ENCODE results near the gene PAPOLG. TPM values are rescaled to one million over a fixed set of nuclear protein-coding genes. Genes with fewer than 3 reads are reported as not detected.

Gene PAPOLG
- total and polyA plus RNA-seq, 4 donors = 4.0 to 20.0 (median 8.5) TPM

- ATAC-seq (ENCODE audit: low FRiP score) (no peak), DNase-seq (no peak)
- WGBS, 2 donors = 78 to 83% methylated on average over 3 of the region's 3 CpGs
- H3K4me1 ChIP-seq (ENCODE audit: control insufficient read depth in 1 of 2, insufficient read depth in 2 of 2, low read length in 2 of 2) = no peaks in the 10 kb centered on the region
- intact Hi-C loops (cut with DNase I) = no loop called here
- peaks cover 0 to 5% of the 10 kb centered on the region in 2 donors for H3K27me3 ChIP-seq (ENCODE audit: control insufficient read depth in 1 of 2, insufficient read depth in 2 of 2, low read length in 1 of 2)
- H3K9me3 ChIP-seq (ENCODE audit: control insufficient read depth, low read length) = peaks cover 2% of the 10 kb centered on the region
- H3K4me3 ChIP-seq (ENCODE audit: low read length in 2 of 2) = no peak overlapping the region
- no peaks in the 10 kb centered on the region for H3K36me3 ChIP-seq (ENCODE audit: control insufficient read depth in 1 of 2, insufficient read depth in 2 of 2, low read length in 1 of 2)
- no peak overlapping the region for H3K27ac ChIP-seq (ENCODE audit: low read depth in 1 of 2, low read length in 2 of 2)
Measured at GRCh38 chr2:60836491-60836890, 80.4 kb downstream of the PAPOLG start.

- 73 to 78% methylated on average over 1 of the region's 1 CpG for WGBS, 2 donors
- H3K36me3 ChIP-seq (ENCODE audit: control insufficient read depth in 1 of 2, insufficient read depth in 2 of 2, low read length in 1 of 2) = no peaks in the 10 kb centered on the region
- DNase-seq (no peak), ATAC-seq (ENCODE audit: low FRiP score) (no peak)
- peaks cover 2% of the 10 kb centered on the region for H3K9me3 ChIP-seq (ENCODE audit: control insufficient read depth, low read length)
- H3K27me3 ChIP-seq (ENCODE audit: control insufficient read depth in 1 of 2, insufficient read depth in 2 of 2, low read length in 1 of 2) = peaks cover 0 to 5% of the 10 kb centered on the region in 2 donors
- no peaks in the 10 kb centered on the region for H3K4me1 ChIP-seq (ENCODE audit: control insufficient read depth in 1 of 2, insufficient read depth in 2 of 2, low read length in 2 of 2)
- intact Hi-C loops (cut with DNase I) = no loop called here
- no peak overlapping the region for H3K27ac ChIP-seq (ENCODE audit: low read depth in 1 of 2, low read length in 2 of 2)
- H3K4me3 ChIP-seq (ENCODE audit: low read length in 2 of 2) = no peak overlapping the region
Measured at GRCh38 chr2:60837123-60837522, 81.1 kb downstream of the PAPOLG start.

- Histone ChIP-seq H3K9me3 (ENCODE audit: control insufficient read depth, low read length) (peaks cover 2% of the 10 kb centered on the region), H3K4me3 (ENCODE audit: low read length in 2 of 2) (no peak overlapping the region), H3K27me3 (ENCODE audit: control insufficient read depth in 1 of 2, insufficient read depth in 2 of 2, low read length in 1 of 2) (peaks cover 0 to 5% of the 10 kb centered on the region in 2 donors), H3K27ac (ENCODE audit: low read depth in 1 of 2, low read length in 2 of 2) (no peak overlapping the region), H3K4me1 (ENCODE audit: control insufficient read depth in 1 of 2, insufficient read depth in 2 of 2, low read length in 2 of 2) (no peaks in the 10 kb centered on the region), H3K36me3 (ENCODE audit: control insufficient read depth in 1 of 2, insufficient read depth in 2 of 2, low read length in 1 of 2) (no peaks in the 10 kb centered on the region)
- DNase-seq = no peak
- intact Hi-C loops (cut with DNase I) = no loop called here
- ATAC-seq (ENCODE audit: low FRiP score) = no peak
- WGBS, 2 donors = 56 to 58% methylated on average over 3 of the region's 3 CpGs
Measured at GRCh38 chr2:60838481-60838880, 82.4 kb downstream of the PAPOLG start.

GRCh38 chr2:60839126-60839813, 83.2 kb downstream of the PAPOLG start:
- intact Hi-C loops (cut with DNase I) = no loop called here
- H3K36me3 ChIP-seq (ENCODE audit: control insufficient read depth in 1 of 2, insufficient read depth in 2 of 2, low read length in 1 of 2) = no peaks in the 10 kb centered on the region
- DNase-seq (no peak), ATAC-seq (ENCODE audit: low FRiP score) (no peak)
- WGBS, 2 donors = 79 to 88% methylated on average over 9 of the region's 9 CpGs
- peaks cover 0 to 5% of the 10 kb centered on the region in 2 donors for H3K27me3 ChIP-seq (ENCODE audit: control insufficient read depth in 1 of 2, insufficient read depth in 2 of 2, low read length in 1 of 2)
- no peak overlapping the region for H3K4me3 ChIP-seq (ENCODE audit: low read length in 2 of 2)
- H3K9me3 ChIP-seq (ENCODE audit: control insufficient read depth, low read length) = peaks cover 2% of the 10 kb centered on the region
- no peak overlapping the region for H3K27ac ChIP-seq (ENCODE audit: low read depth in 1 of 2, low read length in 2 of 2)
- no peaks in the 10 kb centered on the region for H3K4me1 ChIP-seq (ENCODE audit: control insufficient read depth in 1 of 2, insufficient read depth in 2 of 2, low read length in 2 of 2)

- ATAC-seq (ENCODE audit: low FRiP score) (no peak), DNase-seq (no peak)
- H3K9me3 ChIP-seq (ENCODE audit: control insufficient read depth, low read length) = no peaks in the 10 kb centered on the region
- no peaks in the 10 kb centered on the region for H3K36me3 ChIP-seq (ENCODE audit: control insufficient read depth in 1 of 2, insufficient read depth in 2 of 2, low read length in 1 of 2)
- peaks cover 0 to 5% of the 10 kb centered on the region in 2 donors for H3K27me3 ChIP-seq (ENCODE audit: control insufficient read depth in 1 of 2, insufficient read depth in 2 of 2, low read length in 1 of 2)
- no peaks in the 10 kb centered on the region for H3K4me1 ChIP-seq (ENCODE audit: control insufficient read depth in 1 of 2, insufficient read depth in 2 of 2, low read length in 2 of 2)
- H3K4me3 ChIP-seq (ENCODE audit: low read length in 2 of 2) = no peak overlapping the region
- intact Hi-C loops (cut with DNase I) = no loop called here
- H3K27ac ChIP-seq (ENCODE audit: low read depth in 1 of 2, low read length in 2 of 2) = no peak overlapping the region
- 81 to 87% methylated on average over 7 of the region's 7 CpGs for WGBS, 2 donors
Measured at GRCh38 chr2:60840880-60841279, 84.8 kb downstream of the PAPOLG start.

- H3K27ac ChIP-seq (ENCODE audit: low read depth in 1 of 2, low read length in 2 of 2) = no peak overlapping the region
- no peak for DNase-seq
Measured at GRCh38 chr2:60843006-60843405, 86.9 kb downstream of the PAPOLG start.

GRCh38 chr2:60844105-60844504, 88.0 kb downstream of the PAPOLG start:
- Histone ChIP-seq H3K4me1 (ENCODE audit: control insufficient read depth in 1 of 2, insufficient read depth in 2 of 2, low read length in 2 of 2) (no peaks in the 10 kb centered on the region), H3K27me3 (ENCODE audit: control insufficient read depth in 1 of 2, insufficient read depth in 2 of 2, low read length in 1 of 2) (no peaks in the 10 kb centered on the region), H3K9me3 (ENCODE audit: control insufficient read depth, low read length) (no peaks in the 10 kb centered on the region), H3K4me3 (ENCODE audit: low read length in 2 of 2) (no peak overlapping the region), H3K27ac (ENCODE audit: low read depth in 1 of 2, low read length in 2 of 2) (no peak overlapping the region), H3K36me3 (ENCODE audit: control insufficient read depth in 1 of 2, insufficient read depth in 2 of 2, low read length in 1 of 2) (no peaks in the 10 kb centered on the region)
- ATAC-seq (ENCODE audit: low FRiP score) = no peak
- 84 to 88% methylated on average over 2 of the region's 2 CpGs for WGBS, 2 donors
- no peak for DNase-seq
- intact Hi-C loops (cut with DNase I) = no loop called here

More at GRCh38 chr2:60843006-60843405, 86.9 kb downstream of the PAPOLG start:
- no peak for ATAC-seq (ENCODE audit: low FRiP score)
- H3K27me3 ChIP-seq (ENCODE audit: control insufficient read depth in 1 of 2, insufficient read depth in 2 of 2, low read length in 1 of 2) = no peaks in the 10 kb centered on the region
- H3K4me1 ChIP-seq (ENCODE audit: control insufficient read depth in 1 of 2, insufficient read depth in 2 of 2, low read length in 2 of 2) = no peaks in the 10 kb centered on the region
- intact Hi-C loops (cut with DNase I) = no loop called here
- no peak overlapping the region for H3K4me3 ChIP-seq (ENCODE audit: low read length in 2 of 2)
- no peaks in the 10 kb centered on the region for H3K36me3 ChIP-seq (ENCODE audit: control insufficient read depth in 1 of 2, insufficient read depth in 2 of 2, low read length in 1 of 2)
- H3K9me3 ChIP-seq (ENCODE audit: control insufficient read depth, low read length) = no peaks in the 10 kb centered on the region
- WGBS, 2 donors = 82 to 88% methylated on average over 6 of the region's 6 CpGs

GRCh38 chr2:60847854-60848253, 91.8 kb downstream of the PAPOLG start:
- Histone ChIP-seq H3K27me3 (ENCODE audit: control insufficient read depth in 1 of 2, insufficient read depth in 2 of 2, low read length in 1 of 2) (no peaks in the 10 kb centered on the region), H3K9me3 (ENCODE audit: control insufficient read depth, low read length) (no peaks in the 10 kb centered on the region), H3K4me3 (ENCODE audit: low read length in 2 of 2) (no peak overlapping the region), H3K27ac (ENCODE audit: low read depth in 1 of 2, low read length in 2 of 2) (no peak overlapping the region), H3K4me1 (ENCODE audit: control insufficient read depth in 1 of 2, insufficient read depth in 2 of 2, low read length in 2 of 2) (no peaks in the 10 kb centered on the region), H3K36me3 (ENCODE audit: control insufficient read depth in 1 of 2, insufficient read depth in 2 of 2, low read length in 1 of 2) (no peaks in the 10 kb centered on the region)
- 50 to 52% methylated on average over 6 of the region's 6 CpGs for WGBS, 2 donors
- intact Hi-C loops (cut with DNase I) = no loop called here
- DNase-seq (no peak), ATAC-seq (ENCODE audit: low FRiP score) (no peak)

Data from aorta (tissue), 5 donors.